NCI-H1417 (cell line): ENCODE data around the gene KCTD17.

ENCODE experiments used
- DNase-seq, 3 experiments: peaks; one replicate each; lab custom pipeline; 2025; lab: John Stamatoyannopoulos, UW

Gene KCTD17

GRCh38 chr22:37021041-37021440, 30.5 kb upstream of the KCTD17 start:
- no peak for DNase-seq

- no peak for DNase-seq
Measured at GRCh38 chr22:37021710-37022482, 29.6 kb upstream of the KCTD17 start.

GRCh38 chr22:37022483-37023337, 28.8 kb upstream of the KCTD17 start:
- no peak for DNase-seq

GRCh38 chr22:37023743-37024338, 27.7 kb upstream of the KCTD17 start:
- DNase-seq = no peak

GRCh38 chr22:37024339-37025157, 27.0 kb upstream of the KCTD17 start:
- no peak for DNase-seq

GRCh38 chr22:37025500-37026070, 26.0 kb upstream of the KCTD17 start:
- DNase-seq = no peak

DNA sequence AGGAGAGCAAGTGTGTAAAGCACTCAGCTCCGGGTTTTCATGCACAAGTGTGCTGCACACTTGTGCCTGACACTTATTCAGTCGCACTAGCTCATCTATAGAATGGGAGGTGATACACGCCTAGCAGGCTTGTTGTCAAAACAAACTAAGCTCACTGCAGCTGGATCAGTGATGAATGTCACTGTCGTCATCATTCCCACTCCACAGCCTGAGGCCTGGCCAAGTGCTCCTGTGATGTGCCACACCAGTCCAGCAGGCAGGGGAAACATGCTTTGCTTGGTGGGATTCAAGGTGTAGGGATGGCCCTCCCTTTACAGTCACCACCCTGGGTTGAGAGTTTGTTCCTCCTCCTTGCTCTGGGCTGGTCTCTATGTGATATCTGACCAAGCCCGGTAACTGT, 25.2 kb upstream of the KCTD17 start:
- DNase-seq = no peak

DNA sequence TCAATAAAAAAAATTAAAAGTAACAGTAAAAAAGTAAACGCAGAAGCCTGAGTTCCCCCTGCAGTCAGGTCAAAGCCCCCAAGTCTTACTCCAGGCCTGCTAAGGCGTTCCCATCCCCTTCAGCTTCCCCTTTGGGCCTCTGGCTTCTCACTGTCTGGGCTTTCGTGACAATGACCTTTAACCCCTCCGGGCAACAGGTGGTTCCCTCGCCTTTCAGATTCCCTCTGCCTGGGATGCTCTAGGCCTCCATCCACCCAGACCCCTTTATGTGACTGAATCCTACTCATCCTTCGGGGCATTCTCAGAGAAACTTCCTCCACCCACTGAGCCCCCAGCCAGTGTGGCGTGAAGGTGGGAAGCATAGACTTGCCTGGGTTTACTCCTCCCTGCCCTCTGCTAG, 24.0 kb upstream of the KCTD17 start:
- DNase-seq = no peak

DNA sequence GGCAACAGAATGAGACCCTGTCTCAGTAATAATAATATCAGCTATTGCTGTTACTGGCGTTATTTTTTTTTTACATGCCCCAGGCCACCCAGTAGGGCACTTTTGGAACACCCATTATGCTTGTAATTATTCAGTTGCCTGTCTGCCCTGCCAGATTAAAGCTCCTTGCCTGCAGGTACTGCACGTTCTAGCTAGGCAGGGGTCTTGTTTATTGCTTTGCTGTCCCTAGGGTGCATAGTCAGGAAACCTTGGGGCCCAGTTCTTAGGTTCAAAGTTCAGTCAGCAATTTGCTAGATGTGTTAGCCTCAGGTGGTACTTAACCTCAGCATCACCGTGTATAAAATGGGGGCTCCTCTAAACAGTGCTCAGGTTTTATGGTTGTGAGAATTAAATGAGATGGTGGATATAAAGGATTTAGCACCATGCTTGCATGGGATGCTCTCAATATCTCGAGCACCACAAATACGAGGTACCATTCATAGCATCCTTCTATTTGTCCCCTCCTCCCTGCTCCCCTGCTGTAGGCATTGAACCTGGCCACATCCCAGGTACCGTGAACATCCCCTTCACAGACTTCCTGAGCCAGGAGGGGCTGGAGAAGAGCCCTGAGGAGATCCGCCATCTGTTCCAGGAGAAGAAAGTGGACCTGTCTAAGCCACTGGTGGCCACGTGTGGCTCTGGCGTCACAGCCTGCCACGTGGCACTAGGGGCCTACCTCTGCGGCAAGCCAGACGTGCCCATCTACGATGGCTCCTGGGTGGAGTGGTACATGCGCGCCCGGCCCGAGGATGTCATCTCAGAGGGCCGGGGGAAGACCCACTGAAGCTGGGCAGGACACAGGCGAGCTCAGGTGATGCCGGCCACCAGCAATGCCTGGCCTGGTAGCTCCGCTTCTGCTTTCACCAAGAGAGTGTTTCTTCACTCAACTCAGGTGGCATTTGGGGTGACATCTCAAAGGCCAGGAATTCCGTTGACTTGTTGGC, 22.6 kb upstream of the KCTD17 start:
- DNase-seq = no peak

DNA sequence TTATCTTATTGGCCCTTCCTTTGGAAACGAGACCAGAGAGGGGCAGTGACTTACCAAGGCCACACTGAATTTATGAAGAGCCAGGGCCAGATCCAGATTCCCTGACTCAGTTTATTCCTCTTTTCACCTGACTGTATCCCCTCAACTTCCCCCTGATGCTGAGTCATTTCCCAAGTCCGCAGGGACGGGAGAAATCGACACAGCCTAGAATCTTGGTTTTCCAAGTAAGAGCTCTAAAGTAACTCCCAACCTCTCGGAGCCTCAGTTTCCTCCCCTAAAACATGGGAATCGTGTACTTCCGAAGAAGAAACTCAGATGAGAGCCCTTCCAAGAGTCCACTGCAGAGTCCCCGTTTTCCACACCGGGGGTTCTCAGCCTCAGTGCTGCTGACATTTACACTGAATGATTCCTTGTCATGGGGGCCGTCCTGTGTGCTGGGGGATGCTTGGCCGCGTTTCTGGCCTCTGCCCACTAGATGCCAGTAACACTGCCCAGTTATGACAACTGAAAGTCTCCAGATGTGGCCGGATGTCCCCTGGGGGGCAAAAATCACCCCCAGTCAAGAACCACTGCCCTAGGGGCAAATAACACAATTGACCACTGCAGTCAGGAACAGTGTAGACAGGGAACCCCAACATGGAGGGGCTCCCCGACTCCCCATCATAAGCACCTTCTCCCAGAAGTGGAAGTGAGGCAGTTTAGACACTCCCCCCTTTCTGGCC, 20.8 kb upstream of the KCTD17 start:
- no peak for DNase-seq

DNA sequence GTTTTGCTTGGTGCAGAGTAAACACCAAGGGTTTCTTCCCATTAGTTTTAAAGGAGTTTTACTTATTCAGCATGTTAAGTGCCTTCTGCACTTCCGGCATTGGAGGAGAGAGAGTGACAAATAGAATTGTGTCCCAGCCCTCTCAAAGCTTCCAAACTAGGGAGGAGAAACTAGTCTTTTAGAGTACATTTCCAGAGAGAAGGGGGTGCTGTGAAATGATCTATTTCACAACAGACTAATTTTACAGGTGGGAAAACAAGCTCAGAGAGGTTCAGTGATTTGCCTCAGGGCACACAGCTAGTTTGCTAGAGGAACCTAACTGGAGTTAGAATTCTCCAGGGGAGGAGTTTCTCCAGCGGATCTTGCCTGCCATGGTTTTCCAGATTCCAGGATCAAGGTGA, 19.4 kb upstream of the KCTD17 start:
- DNase-seq = no peak

DNA sequence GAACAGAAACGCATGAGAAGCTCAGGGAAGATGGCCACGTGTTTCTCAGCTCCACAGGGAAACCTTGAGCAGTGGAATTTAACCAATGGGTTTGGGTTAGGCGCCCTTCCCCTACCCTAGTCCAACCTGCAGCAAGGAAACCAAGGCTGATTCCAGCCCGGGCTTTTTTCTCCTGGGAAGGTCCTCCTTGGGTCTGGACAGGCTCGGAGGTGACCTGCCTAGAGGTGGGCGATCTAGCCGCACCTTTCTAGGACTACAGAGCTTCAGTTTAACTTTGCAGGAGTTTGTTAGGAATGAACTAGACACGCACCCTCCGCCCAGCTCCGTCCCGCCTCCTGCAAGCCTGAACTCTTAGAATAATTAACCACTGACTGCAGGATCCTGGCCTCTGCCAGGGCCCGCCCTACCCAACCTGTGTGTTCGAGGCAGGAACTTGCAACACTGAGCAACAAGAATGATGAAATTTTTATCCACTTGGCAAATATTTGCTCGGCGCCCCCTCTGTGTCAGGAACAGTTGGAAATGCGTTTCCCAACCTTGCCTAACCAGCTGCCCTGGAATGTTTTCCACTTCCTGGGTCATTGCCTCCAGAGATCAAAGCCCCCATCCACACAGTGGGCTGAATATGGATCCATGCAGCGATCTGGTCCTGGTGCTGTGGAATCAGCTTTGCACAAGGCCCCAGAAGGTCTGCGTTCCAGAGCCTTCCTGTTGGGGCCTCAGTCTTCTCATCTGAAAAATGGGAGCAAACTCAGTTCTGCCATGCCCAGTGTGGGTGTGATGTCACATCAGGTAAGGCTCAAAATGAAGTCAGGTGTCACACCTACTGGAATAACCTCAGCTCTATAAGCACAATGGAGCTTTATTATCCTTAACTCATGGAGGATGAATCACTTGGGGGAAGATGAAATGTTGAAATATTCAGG, 18.7 kb upstream of the KCTD17 start:
- DNase-seq = no peak

DNA sequence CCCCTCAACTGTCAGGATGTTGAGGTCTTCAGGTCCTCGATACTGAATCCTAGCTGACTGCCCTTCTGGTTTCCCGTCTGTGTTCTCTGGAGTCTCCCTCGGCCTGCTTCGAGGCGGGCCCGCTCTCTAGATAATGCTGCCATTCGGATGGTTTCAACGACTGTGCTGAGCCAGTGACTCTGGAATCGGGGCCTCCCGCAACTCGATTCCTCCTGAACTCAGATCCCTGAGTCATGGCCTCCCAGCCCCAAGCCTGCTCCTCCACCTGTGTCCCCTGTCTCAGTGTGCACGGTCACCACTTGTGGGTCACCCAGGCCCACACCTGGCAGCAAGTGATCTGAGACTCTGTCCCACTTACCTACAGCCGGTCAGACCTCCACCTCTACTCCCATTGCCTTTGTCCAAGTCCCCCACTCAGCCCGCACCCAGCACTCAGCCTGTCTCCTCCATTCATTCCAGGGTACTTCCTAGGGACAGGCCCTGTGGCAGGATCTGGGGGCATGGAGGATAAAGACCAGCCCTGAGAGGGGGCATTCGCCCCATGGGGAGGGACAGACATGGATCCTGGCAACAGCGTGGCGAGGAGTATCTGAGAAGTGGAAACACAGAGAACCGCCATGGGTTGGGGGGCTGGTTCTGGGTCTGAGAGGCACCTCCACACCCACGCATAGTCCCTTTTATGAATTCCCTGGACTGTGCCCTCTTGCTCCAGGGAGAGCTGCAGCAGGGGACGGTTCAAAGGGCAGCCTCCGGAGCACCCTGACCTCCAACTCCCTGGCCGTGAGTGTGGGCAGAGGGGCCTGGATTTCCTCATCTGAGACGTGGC, 17.7 kb upstream of the KCTD17 start:
- no peak for DNase-seq

DNA sequence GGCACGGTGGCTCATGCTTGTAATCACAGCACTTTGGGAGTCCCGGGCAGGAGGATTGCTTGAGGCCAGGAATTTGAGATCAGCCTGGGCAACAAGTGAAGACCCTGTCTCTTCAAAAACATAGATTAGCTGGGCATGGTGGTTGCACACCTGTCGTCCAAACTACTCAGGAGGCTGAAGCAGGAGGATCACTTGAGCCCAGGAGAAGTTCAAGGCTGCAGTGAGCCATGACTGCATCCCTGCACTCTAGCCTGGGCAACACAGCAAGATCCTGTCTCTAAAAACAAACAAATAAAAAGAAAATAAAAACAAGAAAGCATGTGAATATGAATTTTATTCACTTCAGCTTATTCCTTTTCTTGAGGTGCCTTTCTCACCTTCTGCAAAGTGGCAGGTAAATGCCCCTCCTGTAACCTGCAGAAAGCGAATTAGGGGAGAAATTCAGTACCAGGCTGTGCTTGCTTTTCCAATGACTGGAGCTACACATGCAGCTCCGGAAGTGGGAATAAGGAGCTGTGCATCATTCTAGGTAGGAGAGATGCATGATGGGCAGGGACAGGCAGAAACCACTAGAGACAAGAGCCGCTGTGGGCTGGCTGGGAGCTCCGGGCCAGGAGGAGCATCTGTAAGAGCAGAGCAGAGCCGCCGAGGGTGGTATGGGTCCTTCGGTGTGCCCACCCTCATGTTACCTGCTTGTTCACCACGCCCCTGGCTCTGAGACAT, 14.7 kb upstream of the KCTD17 start:
- DNase-seq = peak in 1 of 3 experiments; percentile 12

DNA sequence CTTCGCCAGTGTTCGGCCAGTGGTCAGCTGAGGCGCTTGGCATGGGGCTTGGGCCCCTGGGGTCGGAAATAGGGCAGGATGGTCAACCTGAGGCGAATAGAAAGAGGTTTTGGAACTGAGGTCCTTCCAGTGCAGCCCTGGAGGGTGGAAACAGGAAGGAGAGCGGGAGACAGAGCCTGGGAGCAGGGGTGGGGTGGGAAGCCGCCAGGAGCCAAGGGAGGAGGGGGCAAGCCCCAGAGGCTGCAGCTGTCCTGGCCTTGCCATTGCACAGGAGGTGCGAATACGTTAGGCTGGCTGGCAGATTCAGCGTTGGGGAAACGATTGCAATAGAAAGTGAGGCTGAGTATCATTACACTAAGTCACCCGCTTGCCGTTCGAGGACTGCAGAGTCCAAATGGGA, 13.9 kb upstream of the KCTD17 start:
- DNase-seq = peak in 1 of 3 experiments; percentile 3

- no peak for DNase-seq
Measured at GRCh38 chr22:37039466-37039865, 12.1 kb upstream of the KCTD17 start.

DNA sequence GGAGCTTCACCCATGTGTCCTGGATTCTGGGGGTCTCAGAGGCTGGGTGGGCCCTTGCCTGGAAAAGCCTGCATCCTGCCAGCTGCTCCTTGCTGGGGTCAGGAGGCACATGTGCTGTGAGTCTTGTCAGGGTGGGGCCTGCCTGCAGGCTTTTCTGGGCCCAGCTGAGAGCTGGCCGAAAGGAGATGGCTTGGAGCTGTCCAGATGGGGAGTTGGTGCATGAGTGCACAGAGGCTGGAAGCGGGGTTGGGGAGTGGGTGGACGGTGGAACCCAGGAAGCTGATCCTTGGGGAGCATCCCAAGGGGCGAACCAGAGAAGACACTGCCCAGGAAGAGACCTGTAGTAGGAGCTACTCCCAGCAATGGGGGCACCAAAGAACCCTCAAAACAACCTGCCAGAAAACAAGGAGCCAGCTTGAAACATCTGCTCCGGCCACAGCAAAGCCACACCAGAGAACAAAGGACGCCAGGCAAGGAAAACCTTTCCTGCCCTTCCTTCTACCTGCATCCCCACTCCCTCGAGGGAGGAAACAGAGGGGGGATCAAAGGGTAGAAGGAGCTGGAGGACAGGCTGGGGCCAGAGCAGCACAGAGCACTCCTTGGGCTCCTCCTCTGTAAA, 8.2 kb upstream of the KCTD17 start:
- DNase-seq = no peak
